ENCODE results near the gene LMX1B.
A peak's percentile ranks its signal among the peaks of the same experiment; 100 is the strongest.

Gene LMX1B

DNA sequence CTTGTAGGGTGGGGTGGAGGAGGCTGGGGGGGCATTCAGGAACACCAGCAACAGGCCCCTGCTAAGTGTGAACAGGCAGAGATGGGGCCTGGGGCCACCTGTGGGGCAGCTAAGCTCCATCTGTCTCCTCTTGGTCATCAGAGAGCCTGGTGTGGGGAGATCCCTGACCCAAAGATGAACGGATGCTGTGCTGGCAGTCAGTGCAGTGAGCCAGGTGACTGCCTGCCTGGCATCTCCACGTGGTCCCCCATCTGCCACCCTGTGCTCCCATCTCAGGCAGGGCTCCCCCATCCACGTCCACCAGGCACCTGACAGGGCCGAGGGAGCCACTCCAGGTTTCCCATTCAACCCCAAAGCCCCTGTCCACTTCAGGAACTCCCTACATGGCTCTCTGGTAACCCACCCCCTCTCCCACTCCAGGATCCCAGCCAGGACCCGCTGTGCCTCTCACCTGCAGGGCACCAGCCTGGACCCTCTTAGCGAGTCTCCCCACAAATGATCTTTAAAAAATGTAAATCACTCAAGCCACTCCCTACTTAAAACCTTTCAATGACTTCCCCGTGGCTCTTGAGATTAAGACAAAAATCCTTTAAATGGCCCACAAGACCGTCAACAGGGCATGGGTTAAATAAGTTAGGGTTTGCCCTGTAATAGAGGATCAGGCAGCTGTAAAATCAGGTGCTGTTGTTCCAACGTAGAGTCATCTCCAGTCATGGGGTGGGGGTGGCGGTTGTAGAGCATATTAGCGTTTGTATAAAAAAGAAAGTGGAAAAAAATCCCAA is 60.8 kb downstream of the LMX1B start:
- DNase-seq (ENCODE audit: insufficient read length, low spot score) (no peak), FAIRE-seq (no peak)

DNA sequence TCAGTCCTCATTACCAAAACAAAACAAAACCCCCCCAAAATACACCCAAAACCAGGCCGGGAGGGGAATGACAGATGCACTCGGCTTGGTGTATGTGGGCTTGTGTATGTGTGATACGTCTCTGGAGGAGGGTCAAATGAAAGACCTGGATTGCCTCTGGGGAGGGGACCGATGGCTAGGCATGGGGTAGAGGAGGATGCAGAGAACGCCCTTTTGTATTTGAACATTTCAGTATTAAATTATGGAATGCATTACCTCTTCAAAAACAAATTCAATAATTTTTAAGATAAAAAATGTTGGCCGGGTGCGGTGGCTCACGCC is 61.4 kb downstream of the LMX1B start:
- FAIRE-seq: no peak
- DNase-seq (ENCODE audit: insufficient read length, low spot score): no peak

DNA sequence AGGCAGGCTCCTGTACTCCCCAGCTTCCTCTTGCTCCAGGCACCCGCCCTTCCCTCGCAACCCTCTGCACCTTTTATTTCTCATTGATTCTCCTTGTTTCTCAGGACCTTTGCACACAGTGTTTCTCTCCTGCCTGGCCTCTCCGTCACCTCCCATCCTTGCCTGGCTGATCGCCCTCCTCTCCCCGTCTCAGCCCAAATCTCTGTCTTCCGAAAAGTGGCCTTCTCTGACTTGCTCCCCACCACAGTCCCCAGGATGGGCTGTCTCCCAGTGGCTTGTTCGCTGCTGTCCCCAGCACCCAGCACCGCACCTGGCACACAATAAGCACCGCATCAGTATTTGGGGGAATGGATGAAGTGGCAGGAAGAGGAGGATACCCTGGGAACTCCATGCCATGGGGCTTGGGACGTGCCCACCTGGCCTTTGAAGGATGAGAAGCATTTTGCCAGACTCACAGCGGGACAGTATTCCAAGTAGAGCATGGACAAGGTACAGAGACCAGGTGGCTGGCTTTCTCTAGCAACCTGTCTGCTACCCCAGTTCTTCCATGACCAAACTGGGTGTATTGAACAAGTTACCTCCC is 62.5 kb downstream of the LMX1B start:
- no peak for DNase-seq (ENCODE audit: insufficient read length, low spot score)
- FAIRE-seq: no peak

DNA sequence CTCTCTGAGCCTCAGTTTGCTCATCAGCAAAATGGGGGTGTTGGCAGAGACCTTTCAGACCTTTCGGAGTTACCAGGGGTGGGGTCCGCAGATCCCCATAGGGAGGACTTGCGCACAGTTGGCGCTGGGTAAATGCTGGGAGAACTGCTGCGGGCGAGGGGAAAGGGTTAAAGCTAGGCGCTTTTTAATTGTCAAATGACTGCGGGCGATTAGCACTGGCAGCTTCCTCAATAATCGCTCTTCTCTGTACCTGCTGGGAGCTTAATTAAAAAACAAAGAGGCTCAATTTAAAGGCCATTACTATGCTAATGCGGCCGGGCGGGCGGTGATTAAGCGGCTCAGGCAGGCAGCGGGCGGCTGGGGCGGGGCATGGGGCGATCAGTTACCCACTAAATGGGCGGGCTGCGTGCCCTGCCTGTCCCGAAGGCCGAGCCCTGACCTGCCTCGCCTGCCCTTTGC is 63.0 kb downstream of the LMX1B start:
- no peak for DNase-seq (ENCODE audit: insufficient read length, low spot score)
- no peak for FAIRE-seq

DNA sequence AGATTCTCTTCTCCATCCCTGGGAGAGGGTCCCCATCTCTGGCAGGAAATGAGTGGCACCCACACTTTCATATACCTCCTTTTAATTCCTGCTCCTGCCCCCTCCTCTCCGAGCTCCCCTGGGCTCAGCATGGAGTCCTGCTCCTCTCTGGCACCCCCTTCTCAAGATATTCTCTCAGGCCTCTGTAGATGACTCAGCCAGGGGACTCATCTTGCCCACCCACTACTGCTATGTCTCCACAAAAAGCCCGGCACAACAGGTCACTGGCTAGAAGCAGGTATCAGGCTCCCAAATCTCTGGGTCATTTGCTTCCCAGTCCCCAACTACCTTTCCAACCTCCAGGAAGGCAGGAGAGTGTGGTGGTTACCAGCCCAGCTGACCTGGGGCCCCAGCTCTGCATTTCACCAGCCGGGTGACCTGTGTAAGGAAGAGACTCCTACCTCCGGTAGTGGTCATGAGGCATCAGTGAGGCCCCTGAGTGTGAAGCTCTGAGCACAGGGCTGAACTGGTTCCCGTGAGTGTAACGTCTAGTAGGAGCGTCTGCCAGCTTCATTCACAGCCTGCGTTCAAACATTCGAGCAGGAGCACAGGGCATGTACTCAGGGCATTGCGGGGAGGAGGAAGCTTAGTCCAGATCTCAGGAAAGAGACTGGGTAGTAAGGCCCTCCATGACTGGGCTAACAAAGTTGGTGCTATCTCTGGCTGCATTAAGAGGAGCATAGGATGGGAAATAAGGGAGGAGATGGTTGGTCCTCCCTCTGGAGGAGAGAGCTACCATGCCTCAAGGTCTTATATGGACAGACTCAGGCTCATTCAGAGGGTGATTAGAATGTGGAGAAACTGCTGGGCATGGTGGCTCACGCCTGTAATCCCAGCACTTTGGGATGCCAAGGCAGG is 63.7 kb downstream of the LMX1B start:
- FAIRE-seq (no peak), DNase-seq (ENCODE audit: insufficient read length, low spot score) (no peak)

DNA sequence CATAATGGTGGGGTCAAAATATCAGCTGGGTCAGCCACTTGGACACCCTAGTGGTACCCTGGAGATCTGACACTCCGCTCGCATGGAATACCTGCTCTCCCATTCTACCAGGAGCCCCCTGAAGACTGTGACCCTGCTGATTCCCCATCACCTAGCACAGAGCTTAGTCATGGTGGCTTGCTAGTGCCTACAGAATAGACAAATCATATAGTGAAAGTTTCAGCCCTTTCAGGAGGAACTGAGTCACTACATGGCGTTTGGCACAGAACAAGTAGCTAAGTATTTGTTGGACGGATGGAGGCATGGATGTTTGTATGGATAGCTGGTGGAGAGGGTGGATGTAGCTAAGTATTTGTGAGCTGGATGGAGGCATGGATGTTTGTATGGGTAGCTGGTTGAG is 65.3 kb downstream of the LMX1B start:
- FAIRE-seq: no peak
- DNase-seq (ENCODE audit: insufficient read length, low spot score): no peak

DNA sequence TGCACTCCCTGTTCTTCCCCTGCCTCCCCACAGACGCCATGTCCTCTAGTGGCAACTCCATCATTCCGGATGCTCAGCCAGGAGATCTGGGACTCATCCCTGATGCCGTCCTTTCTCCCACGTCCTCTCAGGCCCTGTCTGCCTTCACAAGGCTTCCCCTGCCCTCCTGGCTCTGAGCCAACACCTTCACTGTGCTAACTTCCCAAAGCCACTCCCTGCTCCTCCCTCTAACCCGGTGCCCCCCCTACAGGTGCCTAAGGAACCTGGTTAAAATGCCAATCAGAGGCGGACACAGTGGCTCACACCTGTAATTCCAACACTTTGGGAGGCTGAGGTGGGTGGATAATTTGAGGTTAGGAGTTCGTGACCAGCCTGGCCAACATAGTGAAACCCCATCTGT is 67.6 kb downstream of the LMX1B start:
- DNase-seq (ENCODE audit: insufficient read length, low spot score) (no peak), FAIRE-seq (no peak)

DNA sequence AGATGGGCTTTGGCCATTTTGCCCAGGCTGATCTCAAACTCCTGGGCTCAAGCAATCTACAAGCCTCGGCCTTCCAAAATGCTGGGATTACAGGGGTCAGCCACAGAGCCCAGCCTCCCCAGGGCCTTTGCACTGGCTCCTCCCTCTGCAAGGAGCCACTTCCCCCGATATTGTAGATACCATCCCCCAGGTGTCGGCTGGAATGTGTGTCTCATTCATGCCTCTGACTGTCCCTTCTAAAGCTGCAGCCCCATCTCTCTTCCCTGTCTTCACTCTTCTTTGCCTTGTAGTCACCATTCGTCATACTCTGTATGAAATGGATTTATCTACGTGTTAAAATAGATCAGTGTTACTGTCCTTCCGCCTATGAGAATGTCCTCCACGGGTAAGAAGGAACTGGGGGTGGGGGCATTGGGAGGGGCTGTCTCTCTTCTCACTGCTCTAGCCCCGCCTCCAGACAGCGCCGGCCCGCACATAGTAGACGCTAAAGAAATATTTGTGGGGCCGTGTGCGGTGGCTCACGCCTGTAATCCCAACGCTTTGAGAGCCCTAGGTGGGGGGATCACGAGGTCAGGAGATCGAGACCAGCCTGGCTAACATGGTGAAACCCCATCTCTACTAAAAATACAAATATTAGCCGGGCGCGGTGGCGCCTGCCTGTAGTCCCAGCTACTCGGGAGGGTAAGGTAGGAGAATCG is 68.5 kb downstream of the LMX1B start:
- FAIRE-seq: no peak
- no peak for DNase-seq (ENCODE audit: insufficient read length, low spot score)

DNA sequence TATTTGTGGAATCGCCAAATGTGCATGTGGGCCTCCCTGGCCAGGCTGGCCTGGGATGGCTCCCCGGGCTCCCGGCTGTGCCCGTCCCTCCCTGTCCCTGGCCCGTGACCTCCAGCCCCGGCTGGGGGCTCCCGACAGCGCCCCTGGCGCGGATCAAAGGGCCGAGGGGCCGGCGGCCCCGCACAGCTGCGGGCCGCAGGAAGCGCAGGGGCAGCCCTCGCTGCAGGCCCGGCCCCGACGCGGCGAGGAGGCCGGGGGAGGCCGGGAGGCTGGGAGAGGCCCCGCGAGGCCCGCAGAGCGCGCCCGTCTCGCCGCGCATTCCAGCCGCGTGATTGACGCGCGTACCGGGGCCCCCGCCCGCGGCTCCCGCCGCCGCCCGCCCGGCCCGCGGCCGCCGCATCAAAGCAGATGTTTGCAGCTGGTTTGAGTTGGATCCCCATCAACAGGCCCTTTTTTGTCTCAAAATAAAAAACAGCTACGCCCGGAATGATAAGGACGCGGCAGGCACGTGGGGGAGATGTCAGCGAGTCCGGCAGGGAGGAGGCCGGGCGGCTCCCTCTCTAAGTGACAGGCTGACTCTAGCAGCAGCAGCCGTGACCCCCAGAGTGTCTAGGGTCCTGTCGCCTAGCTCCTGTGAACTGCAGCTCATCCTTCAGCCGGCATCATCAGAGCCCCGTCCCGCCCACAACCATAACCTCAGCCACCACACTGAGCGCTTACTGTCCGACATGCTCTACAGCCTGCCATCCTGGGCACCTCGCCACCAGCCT is 69.4 kb downstream of the LMX1B start:
- no peak for DNase-seq (ENCODE audit: insufficient read length, low spot score)
- FAIRE-seq: no peak

DNA sequence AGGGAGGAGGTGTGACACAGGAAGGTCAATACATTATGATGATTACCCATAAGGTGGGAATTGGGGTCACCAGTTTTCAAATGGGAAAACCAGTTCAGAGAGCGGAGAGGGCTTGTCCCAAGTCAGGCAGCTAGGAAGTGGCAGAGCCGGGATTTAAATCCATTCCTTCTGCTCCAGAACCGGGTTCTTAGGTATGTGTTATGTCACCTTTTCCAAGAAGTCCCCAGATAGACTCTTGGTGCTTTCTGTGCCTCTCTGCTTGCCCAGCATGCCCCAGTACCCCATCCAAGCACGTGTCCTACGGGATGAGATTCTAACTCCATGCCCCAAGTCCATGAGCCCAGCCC is 69.9 kb downstream of the LMX1B start:
- DNase-seq (ENCODE audit: insufficient read length, low spot score) (no peak), FAIRE-seq (no peak)

DNA sequence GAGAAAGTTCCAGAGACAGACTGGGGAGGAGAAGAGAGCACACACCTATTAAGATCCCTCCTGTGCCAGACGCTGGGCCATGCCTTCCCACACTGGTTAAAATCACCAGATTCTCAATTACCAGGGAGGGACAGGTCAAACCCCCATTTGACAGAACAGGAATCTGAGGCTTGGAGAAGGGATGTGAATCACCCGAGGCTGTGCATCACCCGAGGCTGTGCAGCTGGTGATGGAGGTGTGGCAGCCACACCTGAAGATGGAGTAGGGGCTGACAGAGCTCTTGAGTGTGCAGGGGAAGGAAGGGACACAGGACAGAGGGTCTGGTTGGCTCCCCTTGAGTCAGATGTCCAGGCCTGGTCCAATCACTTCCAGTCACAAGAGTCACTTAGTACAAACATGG is 70.6 kb downstream of the LMX1B start:
- DNase-seq (ENCODE audit: insufficient read length, low spot score) (no peak), FAIRE-seq (no peak)

DNA sequence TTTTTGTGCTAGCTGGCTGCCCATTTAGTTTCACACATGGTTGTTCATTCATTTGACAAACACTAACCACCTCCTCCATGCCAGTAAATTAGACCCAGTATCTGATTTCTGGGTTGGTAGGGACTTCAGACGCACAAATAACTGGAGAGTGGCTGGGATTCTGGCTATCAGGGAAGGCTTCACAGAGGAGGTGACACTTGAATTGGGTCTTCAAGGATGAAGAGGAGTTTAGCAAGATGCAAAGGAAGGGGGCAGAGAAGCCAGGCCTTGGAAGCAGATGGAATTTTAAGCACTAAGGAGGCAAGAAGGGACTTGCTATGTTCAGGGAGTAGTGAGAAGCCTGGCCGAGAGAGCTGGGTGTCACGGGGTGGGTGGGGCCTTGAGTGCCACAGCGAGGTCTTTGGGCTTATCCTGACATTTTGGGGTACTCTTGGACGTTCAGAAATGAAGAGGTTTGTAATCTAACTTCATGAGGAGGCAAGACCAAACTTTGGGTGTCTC is 71.3 kb downstream of the LMX1B start:
- FAIRE-seq: no peak
- no peak for DNase-seq (ENCODE audit: insufficient read length, low spot score)

DNA sequence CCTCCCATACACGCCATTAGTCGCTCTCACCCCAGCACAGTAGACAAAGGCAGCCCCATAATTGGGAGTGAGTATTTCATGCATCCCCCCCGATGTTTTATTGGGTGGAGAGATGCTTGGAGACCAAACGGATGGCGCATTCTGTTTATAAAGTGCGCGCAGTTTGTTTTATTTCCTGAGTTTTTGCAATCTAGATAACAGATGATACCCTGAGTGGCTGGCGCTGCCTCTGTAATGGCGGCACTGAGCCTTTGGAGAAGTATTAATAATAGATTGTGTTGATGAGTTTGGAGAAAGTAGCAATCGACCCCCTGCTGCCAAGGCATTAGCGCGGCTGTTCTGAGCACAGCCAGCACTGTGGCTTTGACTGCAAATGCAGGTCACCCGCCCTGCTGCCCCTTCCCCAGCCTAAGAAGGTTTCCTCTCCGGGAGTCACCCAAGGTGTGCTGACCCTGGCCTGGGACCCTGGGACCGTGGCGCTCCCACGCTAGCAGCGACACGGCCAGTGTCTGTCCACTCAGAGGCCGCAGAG is 74.3 kb downstream of the LMX1B start:
- DNase-seq (ENCODE audit: insufficient read length, low spot score): no peak
- no peak for FAIRE-seq

DNA sequence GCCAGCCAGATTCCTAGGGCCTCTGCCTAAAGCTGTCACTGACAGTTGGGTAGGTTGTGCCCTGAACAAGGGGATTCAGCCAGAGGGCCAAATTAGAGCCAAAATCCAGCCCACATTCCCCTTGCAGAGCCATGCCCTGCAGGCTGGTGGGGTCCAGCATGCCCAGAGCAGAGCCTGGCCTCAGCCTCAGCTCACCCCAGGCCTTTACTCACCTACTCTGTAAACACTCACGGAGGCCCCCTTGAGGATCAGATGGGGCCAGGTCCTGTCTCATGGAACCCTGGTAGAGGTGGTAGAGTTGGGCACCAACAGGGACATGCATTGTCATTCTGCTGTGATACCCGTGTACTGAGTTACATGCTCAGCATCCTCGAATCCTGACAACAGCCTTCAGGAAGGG is 74.9 kb downstream of the LMX1B start:
- FAIRE-seq: no peak

DNA sequence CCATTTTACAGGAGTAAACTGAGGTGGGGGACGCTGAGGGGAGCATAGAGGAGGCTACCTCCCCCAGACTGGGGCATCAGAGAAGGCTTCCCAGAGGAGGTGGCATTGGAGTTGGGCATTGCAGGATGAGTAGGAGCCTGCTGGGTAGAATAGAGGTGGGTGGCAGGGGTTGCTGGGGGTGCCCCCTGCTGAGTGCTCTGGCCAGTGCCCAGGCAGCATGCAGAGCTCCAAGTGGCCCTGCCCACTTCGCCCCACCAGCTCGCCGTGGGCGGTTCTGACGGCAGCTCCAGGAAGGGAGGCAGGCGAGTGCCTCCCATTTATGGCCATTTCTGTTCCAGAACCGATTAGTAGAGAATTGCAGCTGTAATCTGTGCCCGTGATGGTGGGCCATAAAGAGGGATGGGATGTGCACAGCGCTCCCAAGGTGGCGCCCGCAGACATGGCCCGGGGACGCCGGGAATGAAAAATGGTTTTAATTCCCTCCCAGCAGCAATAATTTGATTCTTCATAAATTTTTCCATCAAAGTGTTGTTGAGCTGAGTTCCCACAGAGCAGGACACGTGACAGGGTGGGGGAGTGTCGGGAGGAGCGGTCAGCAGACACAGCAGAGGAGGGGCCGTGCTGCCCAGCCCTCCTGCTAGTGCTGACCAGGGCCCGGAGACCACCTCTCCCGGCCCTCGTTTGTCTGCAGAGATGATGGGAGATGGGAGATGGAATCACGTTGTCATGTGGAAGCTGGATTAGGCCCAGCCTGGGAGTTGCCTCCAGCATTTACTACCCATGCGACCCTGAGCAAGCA is 75.5 kb downstream of the LMX1B start:
- FAIRE-seq: no peak
- DNase-seq (ENCODE audit: insufficient read length, low spot score): no peak

More for the DNA sequence above, 74.9 kb downstream of the LMX1B start:
- DNase-seq (ENCODE audit: insufficient read length, low spot score): no peak

DNA sequence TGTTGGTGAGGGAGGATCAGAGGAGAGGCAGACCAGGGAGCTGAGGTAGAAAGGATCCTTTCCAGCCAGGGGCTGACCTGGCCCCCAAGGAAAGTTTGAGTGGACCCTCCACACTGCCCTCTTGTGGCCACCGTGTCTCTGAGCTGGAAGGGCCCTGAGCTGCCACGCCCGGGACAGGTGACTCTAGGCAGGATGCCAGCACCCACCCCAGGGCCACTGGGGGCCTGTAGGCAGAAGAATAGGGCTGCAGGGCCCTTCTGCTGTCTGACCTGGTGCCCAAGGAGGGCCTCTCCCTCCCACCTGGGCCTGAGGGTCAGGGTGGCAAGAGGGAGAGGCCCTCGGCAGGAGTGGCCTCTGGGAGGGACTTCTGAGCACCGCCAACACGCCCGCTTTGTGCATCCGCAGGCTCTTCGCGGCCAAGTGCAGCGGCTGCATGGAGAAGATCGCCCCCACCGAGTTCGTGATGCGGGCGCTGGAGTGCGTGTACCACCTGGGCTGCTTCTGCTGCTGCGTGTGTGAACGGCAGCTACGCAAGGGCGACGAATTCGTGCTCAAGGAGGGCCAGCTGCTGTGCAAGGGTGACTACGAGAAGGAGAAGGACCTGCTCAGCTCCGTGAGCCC is 76.8 kb downstream of the LMX1B start:
- FAIRE-seq (no peak), DNase-seq (ENCODE audit: insufficient read length, low spot score) (peak; percentile 47)

DNA sequence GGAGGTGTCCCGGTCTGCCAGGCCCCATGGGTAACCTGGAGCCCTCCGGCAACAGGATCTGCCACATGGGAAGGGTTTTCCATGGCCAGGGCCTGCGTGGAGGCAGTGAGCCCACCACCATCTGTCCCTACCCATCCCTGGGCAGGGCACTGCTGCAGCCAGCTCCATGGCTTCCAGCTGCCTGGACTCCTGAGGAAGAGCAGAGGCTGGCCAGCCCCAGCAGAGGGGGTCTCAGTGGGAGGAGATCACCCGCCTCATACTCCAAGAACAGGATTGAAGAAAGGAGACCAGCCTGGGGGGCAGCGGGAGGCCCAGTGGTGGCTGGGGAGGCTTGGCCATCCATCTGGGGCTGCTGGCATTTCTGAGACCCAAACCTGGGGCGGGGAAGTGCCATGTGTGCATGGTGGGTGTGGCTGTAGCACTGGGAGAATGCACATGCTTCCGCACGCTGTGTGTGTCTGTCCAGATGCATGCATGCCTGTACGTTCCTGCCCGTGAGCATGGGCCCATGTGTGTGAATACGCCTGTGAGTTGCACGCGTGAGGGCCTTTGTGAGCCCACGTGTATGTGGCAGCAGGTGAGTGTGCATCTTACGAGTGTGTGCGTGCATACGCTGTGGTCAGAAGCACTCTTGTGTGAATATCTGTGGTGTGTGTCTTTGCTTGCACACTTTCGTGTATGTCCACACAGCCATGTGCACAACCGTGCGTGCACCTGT is 78.5 kb downstream of the LMX1B start:
- DNase-seq (ENCODE audit: insufficient read length, low spot score): no peak
- FAIRE-seq: peak; percentile 77

DNA sequence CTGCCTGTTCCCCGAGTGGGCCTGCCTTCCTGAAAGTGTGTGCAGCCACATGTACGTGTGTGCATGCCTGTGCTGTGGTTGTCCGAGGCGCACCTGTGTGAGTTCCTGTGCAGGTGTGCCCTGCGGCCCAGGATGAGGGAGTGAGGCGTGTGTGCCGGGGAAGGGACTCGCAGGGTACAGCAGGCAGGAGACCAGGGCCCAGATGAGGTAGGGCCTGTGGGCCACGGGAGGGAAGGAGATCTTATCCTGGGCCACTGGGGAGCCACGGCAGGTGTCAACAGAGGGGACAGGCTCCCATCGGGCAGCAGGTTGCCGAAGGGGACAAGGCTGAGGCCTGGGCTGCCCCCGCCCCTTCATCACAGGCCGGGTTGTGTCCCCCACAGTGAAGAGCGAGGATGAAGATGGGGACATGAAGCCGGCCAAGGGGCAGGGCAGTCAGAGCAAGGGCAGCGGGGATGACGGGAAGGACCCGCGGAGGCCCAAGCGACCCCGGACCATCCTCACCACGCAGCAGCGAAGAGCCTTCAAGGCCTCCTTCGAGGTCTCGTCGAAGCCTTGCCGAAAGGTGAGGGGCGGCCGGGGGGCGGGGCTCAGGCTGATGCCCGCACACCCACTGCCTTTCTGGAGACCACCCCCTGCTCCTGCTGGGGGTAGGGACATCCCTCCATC is 79.2 kb downstream of the LMX1B start:
- FAIRE-seq (no peak), DNase-seq (ENCODE audit: insufficient read length, low spot score) (no peak)
